GM23338 (cell line): Measurements from ENCODE around the gene IKBKE. TPM values are rescaled to one million over a fixed set of nuclear protein-coding genes. Genes with fewer than 3 reads are reported as not detected.

Experiments used
- CTCF ChIP-seq, 2 experiments: fragments of 200-600 bp in 1 of 2; sonication (generic) in 1 of 2; conservative IDR thresholded peaks; 2 replicates each; pipeline versions ENCODE4 v1.5.1 to v1.6.1; 2016 to 2017; ENCODE audit warnings: antibody characterized with exemption in 2 of 2, low read depth in 2 of 2, mild to moderate bottlenecking in 2 of 2, moderate library complexity in 1 of 2
- ETS1 ChIP-seq: IDR thresholded peaks from 2 replicates; pipeline ENCODE4 v1.6.1; 2016; ENCODE audit warnings: antibody characterized with exemption
- EZH2 ChIP-seq: fragments of 200-600 bp; sonication (generic); IDR thresholded peaks from one replicate; pipeline ENCODE4 v1.8.0; 2017; ENCODE audit warnings: antibody characterized with exemption, mild to moderate bottlenecking, low read depth; ENCODE audit not compliant: unreplicated experiment
- EZH2phosphoT487 ChIP-seq: fragments of 200-600 bp; sonication (generic); IDR thresholded peaks from one replicate; pipeline ENCODE4 v1.8.1; 2018; ENCODE audit warnings: antibody characterized with exemption; ENCODE audit not compliant: unreplicated experiment
- JUNB ChIP-seq: IDR thresholded peaks from one replicate; pipeline ENCODE4 v1.6.1; 2016; ENCODE audit warnings: antibody characterized with exemption; ENCODE audit not compliant: unreplicated experiment
- NANOG ChIP-seq: IDR thresholded peaks from 2 replicates; pipeline ENCODE4 v1.6.1; 2016; ENCODE audit warnings: antibody characterized with exemption, borderline replicate concordance
- REST ChIP-seq: IDR thresholded peaks from one replicate; pipeline ENCODE4 v1.6.1; 2018; ENCODE audit warnings: antibody characterized with exemption; ENCODE audit not compliant: unreplicated experiment
- ZNF114 ChIP-seq: fragments of 250-450 bp; sonication (Bioruptor Pico); IDR thresholded peaks from 2 replicates; pipeline ENCODE4 v1.5.0; 2020; ENCODE audit warnings: mild to moderate bottlenecking, moderate library complexity
- ZNF331 ChIP-seq: fragments of 250-450 bp; sonication (Bioruptor Pico); IDR thresholded peaks from 2 replicates; pipeline ENCODE4 v1.5.0; 2020; ENCODE audit warnings: low read depth, mild to moderate bottlenecking, moderate library complexity
- ZNF462 ChIP-seq: fragments of 250-450 bp; sonication (Bioruptor Pico); IDR thresholded peaks from 2 replicates; pipeline ENCODE4 v1.5.0; 2020; ENCODE audit warnings: mild to moderate bottlenecking, moderate library complexity
- polyA plus RNA-seq: library from polyadenylated mRNA; unstranded; fragments of >200 nt; fragmentation: Nextera tagmentation; extraction: Ambion mirVana; gene quantifications from 2 replicates; pipeline ENCODE4 v1.2.1, GENCODE V29; 2016
- total RNA-seq: library from RNA; depleted of rRNA; stranded (reverse); fragments of >200 nt; shearing (Covaris generic); gene quantifications from 2 replicates; pipeline ENCODE4 v1.2.3, GENCODE V29; 2014

The IKBKE gene
- total and polyA plus RNA-seq, 2 experiments from 2014 or later, result 4.8 to 11.1 TPM

- TF ChIP-seq ZNF462 (CRISPR knock-in tag) (no peak), CTCF (conservative IDR thresholded peaks at IDR 0.05; ENCODE audit: low read depth in 2 of 2) (no peak), NANOG (no peak), ETS1 (no peak), REST (no peak), ZNF331 (CRISPR knock-in tag) (no peak), ZNF114 (no peak), EZH2 (no peak), EZH2phosphoT487 (no peak), JUNB (no peak)
Observed at GRCh38 chr1:206477110-206477509, 6.8 kb downstream of the IKBKE start (continued).
